ENCODE results near the gene MRGPRF. TPM values are rescaled to one million over a fixed set of nuclear protein-coding genes. Genes with fewer than 3 reads are reported as not detected.

Gene MRGPRF
- polyA plus RNA-seq, 1 of the 3 experiments (the other 2 are of a cell fraction): 0.18 TPM

DNA sequence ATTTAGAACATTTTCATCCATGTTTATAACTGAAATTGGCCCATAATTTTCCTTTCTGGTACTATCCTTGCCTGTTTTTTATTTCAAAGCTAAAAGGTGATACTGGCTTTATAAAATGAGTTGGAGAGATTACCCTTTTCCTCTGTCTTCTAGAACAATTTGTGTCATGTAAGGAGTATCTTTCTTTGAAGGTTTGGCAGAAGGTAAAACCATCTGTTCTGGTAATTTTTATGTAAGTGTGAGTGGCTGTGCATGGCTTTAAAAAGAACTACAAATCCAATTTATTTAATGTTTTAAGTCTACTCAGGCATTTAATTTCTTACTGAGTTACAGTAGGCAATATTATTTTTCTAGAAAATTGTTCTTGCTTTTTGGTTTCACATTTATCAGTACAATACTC is 24.6 kb downstream of the MRGPRF start:
- H3K27me3 ChIP-seq (ENCODE audit: insufficient read depth): no peaks in the 10 kb centered on the region
- no peak overlapping the region for H3K9ac ChIP-seq
- no peaks in the 10 kb centered on the region for H3K9me2 ChIP-seq
- ChIA-PET CTCF (interaction anchor here (0.7 kb wide), 1 partner anchor 404 kb away, joined by 3 read pairs; no protein-coding TSS in a partner anchor), POLR2A (no interaction called here)
- H3K4me2 ChIP-seq: no peak overlapping the region
- H3F3A ChIP-seq (replicated peaks; ENCODE audit: insufficient read depth): no peaks in the 10 kb centered on the region
- H2AFZ ChIP-seq (ENCODE audit: low read depth): no peak overlapping the region
- no peaks in the 10 kb centered on the region for H3K36me3 ChIP-seq (replicated peaks in 1 of 2; ENCODE audit: control insufficient read depth in 1 of 2, insufficient read depth in 2 of 2, low read length in 1 of 2)
- no peak overlapping the region for H3K4me3 ChIP-seq (ENCODE audit: low read depth in 2 of 2, low read length in 1 of 2)
- no peaks in the 10 kb centered on the region for H3K9me3 ChIP-seq
- H4K20me1 ChIP-seq (ENCODE audit: insufficient read depth): no peaks in the 10 kb centered on the region
- TF ChIP-seq FOXM1 (IDR thresholded peaks at IDR 0.05; ENCODE audit: low read depth) (no peak), RCOR1 (IDR thresholded peaks at IDR 0.05; ENCODE audit: low read length) (no peak), CHD2 (IDR thresholded peaks at IDR 0.05; ENCODE audit: low read length, partially characterized antibody) (no peak), SIN3A (IDR thresholded peaks at IDR 0.05; ENCODE audit: borderline replicate concordance, low read depth, low read length) (no peak), NRF1 (IDR thresholded peaks at IDR 0.05; ENCODE audit: low read depth, low read length) (no peak), FOXJ3 (CRISPR knock-in tag; IDR thresholded peaks at IDR 0.05) (no peak), FOSL2 (IDR thresholded peaks at IDR 0.05; ENCODE audit: borderline replicate concordance, low read depth) (no peak), GATA2 (CRISPR knock-in tag; IDR thresholded peaks at IDR 0.05) (no peak), EP300 (IDR thresholded peaks at IDR 0.05; ENCODE audit: borderline replicate concordance in 1 of 2, low read depth in 1 of 2, low read length in 1 of 2) (no peak)
- TF ChIP-seq, protein P1, sequence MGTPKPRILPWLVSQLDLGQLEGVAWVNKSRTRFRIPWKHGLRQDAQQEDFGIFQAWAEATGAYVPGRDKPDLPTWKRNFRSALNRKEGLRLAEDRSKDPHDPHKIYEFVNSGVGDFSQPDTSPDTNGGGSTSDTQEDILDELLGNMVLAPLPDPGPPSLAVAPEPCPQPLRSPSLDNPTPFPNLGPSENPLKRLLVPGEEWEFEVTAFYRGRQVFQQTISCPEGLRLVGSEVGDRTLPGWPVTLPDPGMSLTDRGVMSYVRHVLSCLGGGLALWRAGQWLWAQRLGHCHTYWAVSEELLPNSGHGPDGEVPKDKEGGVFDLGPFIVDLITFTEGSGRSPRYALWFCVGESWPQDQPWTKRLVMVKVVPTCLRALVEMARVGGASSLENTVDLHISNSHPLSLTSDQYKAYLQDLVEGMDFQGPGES (IDR thresholded peaks at IDR 0.05; ENCODE audit: low read depth, low read length): no peak
- H3K79me2 ChIP-seq (ENCODE audit: insufficient read depth): no peaks in the 10 kb centered on the region
- no peak overlapping the region for H3K27ac ChIP-seq (ENCODE audit: low read depth in 2 of 2, low read length in 1 of 2)
- no peak for DNase-seq
- peaks cover 0 to 4% of the 10 kb centered on the region in 2 experiments; a peak in 2 of 4 replicates for H3K4me1 ChIP-seq (ENCODE audit: control insufficient read depth in 1 of 2, insufficient read depth in 2 of 2, low read depth in 1 of 2, low read length in 1 of 2)

DNA sequence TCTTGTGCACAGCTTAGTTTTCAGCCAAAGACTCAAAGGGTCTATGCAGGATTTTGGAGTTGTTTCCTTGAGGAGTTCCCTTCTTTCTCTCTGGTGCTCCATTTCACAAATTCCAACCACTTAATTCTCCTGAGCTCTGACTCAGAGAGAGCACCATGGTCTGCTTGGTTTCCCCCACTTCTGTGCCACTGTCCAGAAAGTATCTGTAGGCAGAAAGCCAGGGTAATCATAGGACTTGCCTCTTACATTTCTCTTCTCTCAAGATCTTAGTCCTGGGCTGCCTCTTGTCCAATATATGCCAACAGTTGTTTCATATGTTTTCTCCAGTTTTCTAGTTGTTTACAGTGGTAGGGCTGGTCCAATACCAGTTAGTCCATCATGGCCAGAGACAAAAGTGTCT is 25.8 kb downstream of the MRGPRF start:
- no peaks in the 10 kb centered on the region for H3F3A ChIP-seq (replicated peaks; ENCODE audit: insufficient read depth)
- no peaks in the 10 kb centered on the region for H3K79me2 ChIP-seq (ENCODE audit: insufficient read depth)
- no peaks in the 10 kb centered on the region for H3K9me3 ChIP-seq
- H3K4me1 ChIP-seq (ENCODE audit: control insufficient read depth in 1 of 2, insufficient read depth in 2 of 2, low read depth in 1 of 2, low read length in 1 of 2): no peaks in the 10 kb centered on the region; a peak in 2 of 4 replicates
- ChIA-PET POLR2A (no interaction called here), CTCF (interaction anchor here (1.4 kb wide), 1 partner anchor 74 kb away, joined by 3 read pairs; no protein-coding TSS in a partner anchor)
- H3K27ac ChIP-seq (ENCODE audit: low read depth in 2 of 2, low read length in 1 of 2): no peak overlapping the region
- no peaks in the 10 kb centered on the region for H4K20me1 ChIP-seq (ENCODE audit: insufficient read depth)
- H2AFZ ChIP-seq (ENCODE audit: low read depth): no peak overlapping the region
- H3K4me2 ChIP-seq: no peak overlapping the region
- H3K27me3 ChIP-seq (ENCODE audit: insufficient read depth): no peaks in the 10 kb centered on the region
- no peaks in the 10 kb centered on the region for H3K9me2 ChIP-seq
- DNase-seq: no peak
- H3K9ac ChIP-seq: no peak overlapping the region
- H3K4me3 ChIP-seq (ENCODE audit: low read depth in 2 of 2, low read length in 1 of 2): no peak overlapping the region
- no peaks in the 10 kb centered on the region for H3K36me3 ChIP-seq (replicated peaks in 1 of 2; ENCODE audit: control insufficient read depth in 1 of 2, insufficient read depth in 2 of 2, low read length in 1 of 2)
- TF ChIP-seq, protein P2, sequence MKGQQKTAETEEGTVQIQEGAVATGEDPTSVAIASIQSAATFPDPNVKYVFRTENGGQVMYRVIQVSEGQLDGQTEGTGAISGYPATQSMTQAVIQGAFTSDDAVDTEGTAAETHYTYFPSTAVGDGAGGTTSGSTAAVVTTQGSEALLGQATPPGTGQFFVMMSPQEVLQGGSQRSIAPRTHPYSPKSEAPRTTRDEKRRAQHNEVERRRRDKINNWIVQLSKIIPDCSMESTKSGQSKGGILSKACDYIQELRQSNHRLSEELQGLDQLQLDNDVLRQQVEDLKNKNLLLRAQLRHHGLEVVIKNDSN (IDR thresholded peaks at IDR 0.05; ENCODE audit: borderline replicate concordance, low read depth): no peak
- TF ChIP-seq GATA2 (CRISPR knock-in tag; IDR thresholded peaks at IDR 0.05) (no peak), FOSL2 (IDR thresholded peaks at IDR 0.05; ENCODE audit: borderline replicate concordance, low read depth) (no peak), YY1 (IDR thresholded peaks at IDR 0.05; ENCODE audit: low read depth) (no peak), NFIC (IDR thresholded peaks at IDR 0.05; ENCODE audit: borderline replicate concordance) (no peak), POLR2AphosphoS5 (IDR thresholded peaks at IDR 0.05; ENCODE audit: low read depth, low read length) (no peak), SMC3 (IDR thresholded peaks at IDR 0.05; ENCODE audit: low read depth, low read length) (no peak), TAF1 (IDR thresholded peaks at IDR 0.05; ENCODE audit: borderline replicate concordance, low read depth, low read length) (no peak), TCF12 (IDR thresholded peaks at IDR 0.05) (no peak)
- TF ChIP-seq, protein P3, sequence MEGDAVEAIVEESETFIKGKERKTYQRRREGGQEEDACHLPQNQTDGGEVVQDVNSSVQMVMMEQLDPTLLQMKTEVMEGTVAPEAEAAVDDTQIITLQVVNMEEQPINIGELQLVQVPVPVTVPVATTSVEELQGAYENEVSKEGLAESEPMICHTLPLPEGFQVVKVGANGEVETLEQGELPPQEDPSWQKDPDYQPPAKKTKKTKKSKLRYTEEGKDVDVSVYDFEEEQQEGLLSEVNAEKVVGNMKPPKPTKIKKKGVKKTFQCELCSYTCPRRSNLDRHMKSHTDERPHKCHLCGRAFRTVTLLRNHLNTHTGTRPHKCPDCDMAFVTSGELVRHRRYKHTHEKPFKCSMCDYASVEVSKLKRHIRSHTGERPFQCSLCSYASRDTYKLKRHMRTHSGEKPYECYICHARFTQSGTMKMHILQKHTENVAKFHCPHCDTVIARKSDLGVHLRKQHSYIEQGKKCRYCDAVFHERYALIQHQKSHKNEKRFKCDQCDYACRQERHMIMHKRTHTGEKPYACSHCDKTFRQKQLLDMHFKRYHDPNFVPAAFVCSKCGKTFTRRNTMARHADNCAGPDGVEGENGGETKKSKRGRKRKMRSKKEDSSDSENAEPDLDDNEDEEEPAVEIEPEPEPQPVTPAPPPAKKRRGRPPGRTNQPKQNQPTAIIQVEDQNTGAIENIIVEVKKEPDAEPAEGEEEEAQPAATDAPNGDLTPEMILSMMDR (IDR thresholded peaks at IDR 0.05): no peak
- TF ChIP-seq, protein P4, sequence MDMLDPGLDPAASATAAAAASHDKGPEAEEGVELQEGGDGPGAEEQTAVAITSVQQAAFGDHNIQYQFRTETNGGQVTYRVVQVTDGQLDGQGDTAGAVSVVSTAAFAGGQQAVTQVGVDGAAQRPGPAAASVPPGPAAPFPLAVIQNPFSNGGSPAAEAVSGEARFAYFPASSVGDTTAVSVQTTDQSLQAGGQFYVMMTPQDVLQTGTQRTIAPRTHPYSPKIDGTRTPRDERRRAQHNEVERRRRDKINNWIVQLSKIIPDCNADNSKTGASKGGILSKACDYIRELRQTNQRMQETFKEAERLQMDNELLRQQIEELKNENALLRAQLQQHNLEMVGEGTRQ (IDR thresholded peaks at IDR 0.05; ENCODE audit: borderline replicate concordance, low read depth, low read length): no peak
- TF ChIP-seq, protein P5, sequence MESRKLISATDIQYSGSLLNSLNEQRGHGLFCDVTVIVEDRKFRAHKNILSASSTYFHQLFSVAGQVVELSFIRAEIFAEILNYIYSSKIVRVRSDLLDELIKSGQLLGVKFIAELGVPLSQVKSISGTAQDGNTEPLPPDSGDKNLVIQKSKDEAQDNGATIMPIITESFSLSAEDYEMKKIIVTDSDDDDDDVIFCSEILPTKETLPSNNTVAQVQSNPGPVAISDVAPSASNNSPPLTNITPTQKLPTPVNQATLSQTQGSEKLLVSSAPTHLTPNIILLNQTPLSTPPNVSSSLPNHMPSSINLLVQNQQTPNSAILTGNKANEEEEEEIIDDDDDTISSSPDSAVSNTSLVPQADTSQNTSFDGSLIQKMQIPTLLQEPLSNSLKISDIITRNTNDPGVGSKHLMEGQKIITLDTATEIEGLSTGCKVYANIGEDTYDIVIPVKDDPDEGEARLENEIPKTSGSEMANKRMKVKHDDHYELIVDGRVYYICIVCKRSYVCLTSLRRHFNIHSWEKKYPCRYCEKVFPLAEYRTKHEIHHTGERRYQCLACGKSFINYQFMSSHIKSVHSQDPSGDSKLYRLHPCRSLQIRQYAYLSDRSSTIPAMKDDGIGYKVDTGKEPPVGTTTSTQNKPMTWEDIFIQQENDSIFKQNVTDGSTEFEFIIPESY (IDR thresholded peaks at IDR 0.05; ENCODE audit: borderline replicate concordance, low read depth): no peak
- TF ChIP-seq, protein P6, sequence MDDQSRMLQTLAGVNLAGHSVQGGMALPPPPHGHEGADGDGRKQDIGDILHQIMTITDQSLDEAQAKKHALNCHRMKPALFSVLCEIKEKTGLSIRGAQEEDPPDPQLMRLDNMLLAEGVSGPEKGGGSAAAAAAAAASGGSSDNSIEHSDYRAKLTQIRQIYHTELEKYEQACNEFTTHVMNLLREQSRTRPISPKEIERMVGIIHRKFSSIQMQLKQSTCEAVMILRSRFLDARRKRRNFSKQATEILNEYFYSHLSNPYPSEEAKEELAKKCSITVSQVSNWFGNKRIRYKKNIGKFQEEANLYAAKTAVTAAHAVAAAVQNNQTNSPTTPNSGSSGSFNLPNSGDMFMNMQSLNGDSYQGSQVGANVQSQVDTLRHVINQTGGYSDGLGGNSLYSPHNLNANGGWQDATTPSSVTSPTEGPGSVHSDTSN (IDR thresholded peaks at IDR 0.05): no peak

Measured in SK-N-SH (cell line).